ENCODE measurements around the gene FRMD5. TPM values are rescaled to one million over a fixed set of nuclear protein-coding genes. Genes with fewer than 3 reads are reported as not detected.

The FRMD5 gene
- total RNA-seq, 1 donor from 2014 or later, result 9.9 TPM

DNA sequence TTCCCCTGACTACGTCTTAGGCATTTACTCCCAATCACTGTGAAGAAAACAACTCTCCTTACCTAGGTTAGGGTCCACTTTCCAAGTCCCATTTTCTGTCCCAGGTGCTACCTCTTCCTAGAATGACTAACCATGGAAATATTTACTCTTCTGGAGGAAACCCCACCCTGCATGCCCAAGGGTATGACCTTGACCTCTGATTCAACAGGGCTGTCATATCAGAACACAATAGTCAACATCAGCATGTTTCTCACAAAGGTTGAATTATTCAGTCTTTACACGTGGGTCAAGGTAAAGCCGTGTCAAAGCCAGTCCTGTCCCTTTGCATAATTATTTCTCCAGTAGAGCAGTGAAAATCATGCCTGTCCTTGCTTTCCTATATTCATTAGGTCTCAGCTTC lies 4.3 kb upstream of the FRMD5 start:
- H3K36me3 ChIP-seq (ENCODE audit: control insufficient read depth, insufficient read depth, low read length), result no peaks in the 10 kb centered on the region
- no peak overlapping the region for H3K4me3 ChIP-seq (ENCODE audit: low read depth, low read length)
- no peaks in the 10 kb centered on the region for H3K27me3 ChIP-seq (ENCODE audit: control insufficient read depth, insufficient read depth, low read length)
- TF ChIP-seq, protein P1, sequence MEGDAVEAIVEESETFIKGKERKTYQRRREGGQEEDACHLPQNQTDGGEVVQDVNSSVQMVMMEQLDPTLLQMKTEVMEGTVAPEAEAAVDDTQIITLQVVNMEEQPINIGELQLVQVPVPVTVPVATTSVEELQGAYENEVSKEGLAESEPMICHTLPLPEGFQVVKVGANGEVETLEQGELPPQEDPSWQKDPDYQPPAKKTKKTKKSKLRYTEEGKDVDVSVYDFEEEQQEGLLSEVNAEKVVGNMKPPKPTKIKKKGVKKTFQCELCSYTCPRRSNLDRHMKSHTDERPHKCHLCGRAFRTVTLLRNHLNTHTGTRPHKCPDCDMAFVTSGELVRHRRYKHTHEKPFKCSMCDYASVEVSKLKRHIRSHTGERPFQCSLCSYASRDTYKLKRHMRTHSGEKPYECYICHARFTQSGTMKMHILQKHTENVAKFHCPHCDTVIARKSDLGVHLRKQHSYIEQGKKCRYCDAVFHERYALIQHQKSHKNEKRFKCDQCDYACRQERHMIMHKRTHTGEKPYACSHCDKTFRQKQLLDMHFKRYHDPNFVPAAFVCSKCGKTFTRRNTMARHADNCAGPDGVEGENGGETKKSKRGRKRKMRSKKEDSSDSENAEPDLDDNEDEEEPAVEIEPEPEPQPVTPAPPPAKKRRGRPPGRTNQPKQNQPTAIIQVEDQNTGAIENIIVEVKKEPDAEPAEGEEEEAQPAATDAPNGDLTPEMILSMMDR (IDR thresholded peaks at IDR 0.05; ENCODE audit: insufficient read depth, low read length, poor library complexity, severe bottlenecking), result no peak
- DNase-seq (ENCODE audit: low read depth), result no peak

DNA sequence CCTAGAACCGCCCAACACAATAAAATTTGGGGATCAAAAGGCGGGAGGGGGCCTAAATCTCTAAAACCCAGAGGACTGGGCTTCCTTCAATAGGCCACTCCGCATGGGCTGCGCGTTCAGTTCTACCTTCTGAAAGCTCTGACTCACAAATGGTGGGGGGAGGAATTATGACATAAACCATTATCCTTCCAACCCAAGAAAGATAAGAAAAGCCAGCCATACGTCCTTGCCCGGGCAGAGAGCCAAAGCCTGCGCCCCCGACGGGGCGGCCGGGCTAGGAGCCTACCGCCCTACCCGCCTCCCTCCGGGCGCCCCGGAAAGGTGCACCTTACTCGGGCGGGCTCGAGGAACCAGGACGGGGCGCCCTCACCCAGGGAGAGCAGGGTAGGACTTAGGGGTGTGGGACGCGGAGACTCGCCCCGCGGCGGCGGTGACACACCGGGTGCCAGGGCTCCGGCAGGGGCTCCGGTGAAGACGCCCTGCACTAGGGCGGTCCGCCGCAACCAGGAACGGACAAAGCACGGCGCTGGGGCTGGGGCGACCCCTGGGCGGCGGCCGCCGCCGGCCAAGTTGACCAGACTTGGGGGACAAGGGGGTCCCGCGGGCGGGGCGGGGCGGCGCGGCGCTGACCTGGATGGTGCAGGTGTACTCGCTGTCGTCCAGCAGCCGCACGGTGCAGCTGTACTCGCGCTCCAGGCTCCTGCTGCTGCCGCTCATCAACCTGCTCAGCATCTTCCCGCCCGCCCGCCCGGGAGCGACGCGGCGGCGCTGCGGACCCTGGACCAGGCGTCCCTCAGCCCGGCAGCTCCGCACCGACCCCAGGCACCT lies 534 bp downstream of the FRMD5 start:
- no peak for DNase-seq (ENCODE audit: low read depth)

DNA sequence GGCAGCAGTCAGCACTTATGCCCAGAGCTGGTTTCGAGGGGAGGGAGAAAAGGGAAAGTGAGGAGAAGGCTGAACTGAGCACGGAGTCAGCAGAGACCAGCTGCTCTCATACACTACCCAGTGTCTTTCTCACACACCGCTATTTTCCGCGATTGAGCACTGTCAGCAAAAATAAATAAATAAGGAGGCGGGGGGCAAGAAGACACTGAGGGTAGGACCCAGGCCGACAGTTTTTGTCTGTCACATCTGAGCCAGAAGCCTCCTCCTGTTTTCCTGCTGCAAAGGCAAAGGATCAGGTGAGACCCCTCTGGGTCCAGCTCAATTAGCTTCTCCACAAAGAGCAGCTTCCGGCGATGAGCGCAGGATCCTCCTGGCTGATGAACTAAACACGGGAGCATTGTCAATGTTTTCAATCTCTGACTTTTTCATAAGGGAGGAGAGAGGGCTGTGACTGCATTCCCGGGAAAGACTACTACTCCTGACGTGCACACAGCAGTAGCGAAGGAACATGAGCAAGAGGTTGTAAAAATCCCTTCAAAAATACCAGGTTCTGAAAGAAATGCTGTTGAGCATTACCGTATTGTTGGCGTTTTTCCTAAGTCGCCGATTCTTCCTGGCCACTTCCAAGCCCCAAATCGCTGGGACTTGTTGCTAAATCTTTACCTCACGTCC lies 1.3 kb downstream of the FRMD5 start:
- TF ChIP-seq, protein P1 (IDR thresholded peaks at IDR 0.05; ENCODE audit: insufficient read depth, low read length, poor library complexity, severe bottlenecking), result no peak
- Histone ChIP-seq H3K36me3 (ENCODE audit: control insufficient read depth, insufficient read depth, low read length) (no peaks in the 10 kb centered on the region), H3K27me3 (ENCODE audit: control insufficient read depth, insufficient read depth, low read length) (no peaks in the 10 kb centered on the region), H3K4me3 (ENCODE audit: low read depth, low read length) (peak overlapping the region; percentile 81)
- DNase-seq (ENCODE audit: low read depth), result no peak

More for the DNA sequence above, 534 bp downstream of the FRMD5 start:
- Histone ChIP-seq H3K27me3 (ENCODE audit: control insufficient read depth, insufficient read depth, low read length) (no peaks in the 10 kb centered on the region), H3K4me3 (ENCODE audit: low read depth, low read length) (peak overlapping the region; percentile 81), H3K36me3 (ENCODE audit: control insufficient read depth, insufficient read depth, low read length) (no peaks in the 10 kb centered on the region)
- TF ChIP-seq, protein P1 (IDR thresholded peaks at IDR 0.05; ENCODE audit: insufficient read depth, low read length, poor library complexity, severe bottlenecking), result no peak

DNA sequence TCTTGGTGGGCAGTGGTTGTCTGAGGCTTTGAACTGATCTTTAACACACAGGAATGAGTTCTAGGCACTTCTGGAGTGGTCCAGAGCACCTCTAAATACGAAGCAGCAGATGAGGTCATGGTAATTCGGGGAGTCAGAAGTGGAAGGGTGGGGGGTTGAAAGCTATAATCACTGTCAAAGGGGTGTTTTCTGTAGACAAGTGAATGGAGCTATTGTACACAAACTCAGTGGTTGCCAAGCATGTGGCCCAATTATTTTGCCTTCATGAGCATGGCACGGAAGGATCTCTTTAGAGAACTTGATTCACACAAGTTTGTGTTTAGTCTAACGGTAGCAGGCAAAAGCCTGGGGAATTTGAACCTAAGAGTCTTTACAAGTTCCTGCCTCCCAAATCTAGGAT lies 6.3 kb downstream of the FRMD5 start:
- Histone ChIP-seq H3K27me3 (ENCODE audit: control insufficient read depth, insufficient read depth, low read length) (no peaks in the 10 kb centered on the region), H3K36me3 (ENCODE audit: control insufficient read depth, insufficient read depth, low read length) (no peaks in the 10 kb centered on the region), H3K4me3 (ENCODE audit: low read depth, low read length) (no peak overlapping the region)
- no peak for DNase-seq (ENCODE audit: low read depth)
- TF ChIP-seq, protein P1 (IDR thresholded peaks at IDR 0.05; ENCODE audit: insufficient read depth, low read length, poor library complexity, severe bottlenecking), result no peak

DNA sequence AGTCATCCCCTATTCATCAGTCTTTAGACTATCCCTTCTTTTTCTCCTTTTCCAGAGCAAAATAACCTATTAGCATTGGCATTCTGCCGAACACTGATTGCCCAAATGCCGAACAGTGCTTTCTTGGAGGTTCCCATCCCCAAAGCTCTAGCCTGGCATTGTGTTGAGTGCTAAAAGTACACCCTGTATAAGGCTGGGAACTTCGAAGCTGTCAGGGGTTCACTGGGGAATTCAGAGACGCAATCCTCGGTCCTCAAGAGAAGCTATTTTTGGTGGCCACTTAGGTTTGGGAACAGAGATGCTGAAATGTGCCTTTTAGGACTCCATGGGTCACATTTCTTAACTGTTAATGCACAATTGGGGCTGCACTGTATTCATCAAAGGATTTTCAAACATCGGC lies 8.4 kb downstream of the FRMD5 start:
- H3K36me3 ChIP-seq (ENCODE audit: control insufficient read depth, insufficient read depth, low read length), result no peaks in the 10 kb centered on the region
- no peaks in the 10 kb centered on the region for H3K27me3 ChIP-seq (ENCODE audit: control insufficient read depth, insufficient read depth, low read length)
- no peak for DNase-seq (ENCODE audit: low read depth)
- TF ChIP-seq, protein P1 (IDR thresholded peaks at IDR 0.05; ENCODE audit: insufficient read depth, low read length, poor library complexity, severe bottlenecking), result no peak
- no peak overlapping the region for H3K4me3 ChIP-seq (ENCODE audit: low read depth, low read length)
